COLO668 (cell line): Measurements from ENCODE around the gene ADAMTS14.

Experiments used
- DNase-seq: peaks from one replicate; lab custom pipeline; 2025; ENCODE audit not compliant: unreplicated experiment; lab: John Stamatoyannopoulos, UW

ADAMTS14 gene

DNA sequence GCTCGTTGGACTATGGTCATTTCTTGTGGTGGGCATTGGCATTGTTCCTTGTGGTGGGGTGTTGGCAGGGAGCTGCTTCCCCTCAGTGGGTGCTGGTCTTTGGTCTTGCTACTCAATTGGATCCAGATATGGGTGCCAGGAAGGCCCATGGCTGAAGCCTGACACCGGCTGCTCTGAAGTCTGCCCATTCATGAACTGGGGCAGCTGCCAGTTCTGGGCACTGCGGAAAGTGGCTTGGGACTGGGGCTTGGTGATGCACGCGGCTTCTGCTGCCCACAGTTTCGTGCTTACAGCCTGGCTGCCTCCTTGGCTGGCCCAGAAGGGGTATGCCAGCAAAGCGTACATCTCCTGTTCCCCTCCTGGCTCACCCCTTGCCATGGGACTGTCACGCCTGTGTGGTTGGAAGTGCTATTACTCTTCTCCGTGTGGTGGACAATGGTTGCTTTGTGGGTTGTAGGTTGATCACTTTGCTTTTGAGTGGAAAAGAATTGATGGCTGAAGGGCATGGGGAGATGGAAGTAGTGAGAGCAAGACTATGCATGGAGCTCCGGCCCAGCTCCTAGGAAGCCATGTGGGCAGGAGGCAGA is 54.7 kb downstream of the ADAMTS14 start:
- no peak for DNase-seq

DNA sequence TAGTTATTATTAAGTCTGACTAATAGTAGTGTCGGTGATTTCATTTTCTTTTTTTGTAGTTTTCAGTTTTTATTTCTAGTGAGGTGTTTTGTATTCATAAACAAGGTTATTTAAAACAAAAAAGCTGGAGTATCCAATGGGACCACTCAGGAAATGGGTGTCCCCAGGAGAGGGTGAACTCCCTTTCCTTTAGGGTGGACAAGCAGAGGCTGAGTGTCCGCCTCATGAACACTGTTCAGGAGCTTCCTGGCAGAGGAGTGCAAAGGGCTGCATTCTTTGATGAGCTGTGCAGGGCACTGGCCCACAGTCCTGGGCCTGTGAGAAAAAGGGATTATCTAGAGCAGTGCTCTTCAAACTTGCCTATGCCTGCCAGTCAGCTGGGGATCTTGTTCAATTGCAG is 56.0 kb downstream of the ADAMTS14 start:
- no peak for DNase-seq

DNA sequence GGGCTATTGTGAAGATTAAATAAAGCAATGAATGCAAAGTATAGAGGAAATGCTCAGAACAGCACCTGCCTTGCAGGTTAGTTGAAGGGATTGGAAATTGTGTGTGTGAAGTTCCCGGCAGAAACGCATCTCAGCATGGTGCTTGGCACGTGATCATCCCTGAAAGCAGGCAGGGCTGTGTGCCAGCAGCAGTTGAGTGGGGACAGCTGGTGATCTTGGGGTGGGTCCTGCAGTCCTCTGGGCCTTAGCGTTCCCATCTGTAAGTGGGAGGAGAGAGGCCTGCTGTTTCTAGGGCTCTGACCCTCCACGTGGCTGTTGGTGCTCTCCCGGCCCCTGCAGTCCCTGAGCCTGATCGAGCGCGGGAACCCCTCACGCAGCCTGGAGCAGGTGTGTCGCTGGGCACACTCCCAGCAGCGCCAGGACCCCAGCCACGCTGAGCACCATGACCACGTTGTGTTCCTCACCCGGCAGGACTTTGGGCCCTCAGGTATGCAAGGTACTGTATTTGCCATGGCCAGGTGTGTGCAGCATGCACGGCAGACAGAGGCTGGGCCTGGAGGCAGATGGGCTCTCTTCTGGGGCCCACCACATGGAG is 57.6 kb downstream of the ADAMTS14 start:
- peak; percentile 81 for DNase-seq

DNA sequence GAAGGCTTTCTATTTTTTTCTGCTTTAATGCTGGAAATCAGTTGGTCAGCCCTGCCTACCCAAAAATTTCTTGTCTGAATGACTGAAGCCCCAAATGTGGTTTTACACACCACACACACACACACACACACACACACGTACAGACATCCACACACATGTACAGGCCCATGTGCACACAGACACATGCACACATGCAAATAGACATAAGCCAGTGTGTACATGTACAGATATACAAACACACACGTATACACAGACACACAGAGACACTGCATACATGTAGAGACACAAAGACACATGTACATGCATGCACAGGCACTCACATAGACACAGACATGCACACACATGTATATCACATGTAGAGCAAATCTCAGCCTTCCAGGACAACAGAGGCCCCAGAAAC is 58.6 kb downstream of the ADAMTS14 start:
- DNase-seq: no peak

DNA sequence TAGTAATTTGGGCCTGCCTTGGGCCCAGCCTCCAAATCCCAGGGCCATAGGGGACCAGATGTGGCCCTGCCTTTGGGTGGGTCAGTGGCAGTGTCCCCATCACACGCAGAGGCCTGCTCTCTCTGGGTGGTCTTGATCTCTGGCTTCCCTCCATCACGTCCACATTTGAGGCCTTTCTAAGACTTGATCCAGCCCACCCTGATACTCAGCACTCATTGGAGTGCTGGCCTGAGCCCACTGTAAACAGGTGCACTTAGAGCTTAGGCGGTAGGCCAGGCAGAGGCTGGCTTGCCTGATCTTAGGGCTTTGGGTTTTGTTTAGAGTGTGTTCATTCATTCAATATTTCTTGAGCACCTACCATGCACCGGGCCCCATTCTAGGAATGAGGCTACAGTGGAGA is 60.3 kb downstream of the ADAMTS14 start:
- no peak for DNase-seq

DNA sequence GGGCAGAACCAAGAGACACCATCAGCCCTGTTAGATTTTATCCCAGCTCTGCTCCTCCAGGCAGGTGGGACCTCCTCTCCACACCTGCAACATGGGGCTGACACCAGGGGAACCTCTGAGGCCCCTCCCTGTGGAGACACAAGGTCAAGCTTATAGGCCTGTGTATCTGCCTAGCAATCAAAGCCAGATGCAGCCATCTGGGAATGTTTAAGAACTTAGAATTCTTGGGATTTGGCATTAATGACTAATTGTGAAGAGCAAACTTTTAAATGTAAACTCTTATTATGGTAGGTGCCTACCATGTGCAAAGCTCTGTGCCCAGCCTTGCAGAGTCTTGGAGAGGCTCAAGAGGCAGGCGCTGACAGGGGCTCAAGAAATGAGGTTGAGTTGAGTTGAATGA is 60.7 kb downstream of the ADAMTS14 start:
- no peak for DNase-seq

DNA sequence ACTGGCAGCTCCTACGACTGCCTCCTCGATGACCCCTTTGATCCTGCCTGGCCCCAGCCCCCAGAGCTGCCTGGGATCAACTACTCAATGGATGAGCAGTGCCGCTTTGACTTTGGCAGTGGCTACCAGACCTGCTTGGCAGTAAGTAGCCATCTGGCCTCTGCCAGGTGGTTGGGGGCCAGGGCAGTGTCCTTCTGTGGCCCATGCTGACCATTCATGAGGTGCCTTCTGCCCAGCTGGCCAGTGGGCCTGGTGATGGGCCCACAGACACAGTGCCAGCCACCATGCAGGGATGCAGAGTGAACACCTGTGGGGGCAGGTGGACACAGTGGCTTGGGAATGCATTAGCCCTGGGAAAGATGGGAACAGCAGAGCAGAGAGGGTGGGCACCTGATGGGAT is 62.9 kb downstream of the ADAMTS14 start:
- no peak for DNase-seq

DNA sequence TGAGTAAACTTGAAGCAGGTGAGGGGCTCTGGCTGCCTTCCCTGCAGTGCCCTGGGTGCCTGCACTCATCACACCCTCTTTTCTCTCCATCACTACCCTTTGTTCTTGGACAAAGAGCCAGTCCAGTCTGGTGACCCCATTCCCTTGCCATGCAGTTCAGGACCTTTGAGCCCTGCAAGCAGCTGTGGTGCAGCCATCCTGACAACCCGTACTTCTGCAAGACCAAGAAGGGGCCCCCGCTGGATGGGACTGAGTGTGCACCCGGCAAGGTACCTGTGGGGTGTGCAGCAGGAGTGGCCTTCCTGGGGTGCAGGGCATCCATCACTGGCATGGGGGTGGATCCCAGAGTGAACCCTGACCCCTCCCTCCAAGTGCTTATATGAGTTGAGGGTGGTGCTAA is 64.2 kb downstream of the ADAMTS14 start:
- no peak for DNase-seq

DNA sequence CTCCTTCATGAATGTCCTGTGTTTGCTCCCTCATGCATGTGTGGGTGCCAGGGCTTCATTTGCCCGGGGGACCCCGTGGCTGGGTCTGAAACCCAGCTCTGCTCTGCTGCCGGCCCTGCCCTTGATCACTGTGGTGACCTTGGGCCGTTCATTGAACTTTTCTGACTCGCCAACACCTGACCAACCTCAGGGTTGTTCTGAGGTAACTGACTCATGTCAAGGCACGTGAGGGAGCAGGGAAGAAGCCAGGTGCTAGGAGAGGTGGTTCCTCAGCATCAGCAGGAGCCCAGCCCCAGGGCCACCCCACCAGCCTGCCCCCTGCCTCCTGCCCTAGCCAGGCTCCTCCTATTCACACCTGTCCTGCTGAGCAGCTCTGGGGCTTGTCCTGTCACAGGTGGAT is 64.9 kb downstream of the ADAMTS14 start:
- DNase-seq: no peak

DNA sequence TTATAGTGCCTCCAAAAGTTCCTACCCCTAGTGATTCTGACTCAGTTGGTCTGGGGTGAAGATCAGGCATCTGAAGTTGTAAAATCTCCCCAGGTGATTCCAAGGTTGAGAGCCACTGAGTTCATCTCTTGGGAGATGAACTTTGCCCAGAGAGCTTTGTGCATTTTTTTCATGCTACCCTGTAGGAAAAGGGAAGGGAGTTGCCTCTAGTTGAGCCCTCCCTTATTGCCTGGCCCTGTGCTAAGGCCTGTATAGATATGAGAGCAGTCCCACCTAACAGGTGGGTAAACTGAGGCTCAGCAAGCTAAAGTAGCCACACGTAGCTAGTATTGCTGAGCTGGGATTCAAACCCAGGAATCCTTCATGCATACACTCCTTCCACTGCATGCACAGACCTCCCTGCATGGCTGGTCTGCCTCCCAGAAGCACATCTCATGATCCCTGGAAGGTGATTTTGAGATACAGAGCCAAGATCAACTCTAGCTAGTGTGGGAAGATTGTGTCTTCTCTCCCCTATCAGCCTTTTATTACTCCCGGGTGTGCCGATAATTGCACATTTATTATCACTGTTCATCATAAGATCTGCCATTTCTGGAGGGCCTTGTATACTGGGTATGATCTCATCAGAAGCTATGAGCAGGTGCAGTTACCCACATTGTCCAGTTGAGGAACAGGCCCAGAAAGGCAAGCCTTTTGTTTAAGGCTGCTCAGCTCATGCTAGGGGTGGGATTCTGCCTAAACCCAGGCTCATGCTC is 65.9 kb downstream of the ADAMTS14 start:
- no peak for DNase-seq

DNA sequence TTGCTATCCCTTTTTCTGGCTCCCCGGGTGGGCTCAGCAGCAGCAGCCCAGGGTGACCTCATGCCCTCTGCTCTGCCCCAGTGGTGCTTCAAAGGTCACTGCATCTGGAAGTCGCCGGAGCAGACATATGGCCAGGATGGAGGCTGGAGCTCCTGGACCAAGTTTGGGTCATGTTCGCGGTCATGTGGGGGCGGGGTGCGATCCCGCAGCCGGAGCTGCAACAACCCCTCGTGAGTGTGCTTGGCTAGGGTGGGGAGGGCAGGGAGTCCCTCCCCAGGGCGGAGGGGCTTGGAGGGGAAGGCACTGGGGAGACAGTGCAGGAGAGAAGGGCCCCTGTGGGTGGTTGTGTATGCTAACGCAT is 66.4 kb downstream of the ADAMTS14 start:
- no peak for DNase-seq

DNA sequence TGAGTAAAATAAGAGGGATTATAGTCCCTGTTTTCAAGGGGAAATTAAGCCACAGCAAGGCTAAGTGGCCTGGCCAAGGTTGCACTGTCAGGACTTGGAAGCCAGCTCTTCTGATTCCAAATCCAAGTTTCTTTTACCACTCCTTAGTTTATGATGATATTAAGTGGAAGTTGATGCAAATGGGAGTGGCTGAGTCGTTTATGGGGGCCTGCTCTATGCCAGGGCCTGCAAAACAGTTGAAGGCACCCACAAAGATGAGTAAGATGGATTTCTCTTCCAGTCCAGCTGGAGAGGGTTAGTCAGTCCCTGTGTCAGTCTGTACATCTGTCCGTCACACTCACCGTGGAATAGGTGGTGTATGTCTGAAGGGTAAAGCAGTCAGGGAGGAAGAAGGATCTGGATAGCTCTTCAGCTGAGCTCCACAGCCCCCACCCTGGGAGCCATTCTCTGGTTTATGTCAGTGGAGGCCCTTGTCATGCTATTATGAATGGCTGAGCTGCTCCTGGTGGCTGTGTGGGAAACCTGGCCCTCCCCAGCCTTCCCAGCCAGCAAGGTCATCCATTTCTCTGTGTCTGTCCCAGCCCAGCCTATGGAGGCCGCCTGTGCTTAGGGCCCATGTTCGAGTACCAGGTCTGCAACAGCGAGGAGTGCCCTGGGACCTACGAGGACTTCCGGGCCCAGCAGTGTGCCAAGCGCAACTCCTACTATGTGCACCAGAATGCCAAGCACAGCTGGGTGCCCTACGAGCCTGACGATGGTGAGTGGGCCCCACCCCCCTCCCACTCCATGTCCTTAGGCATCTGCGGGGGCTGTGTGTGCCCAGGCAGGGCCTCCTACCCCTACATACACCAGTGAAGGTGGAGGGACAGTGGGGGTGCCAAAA is 68.3 kb downstream of the ADAMTS14 start:
- no peak for DNase-seq

DNA sequence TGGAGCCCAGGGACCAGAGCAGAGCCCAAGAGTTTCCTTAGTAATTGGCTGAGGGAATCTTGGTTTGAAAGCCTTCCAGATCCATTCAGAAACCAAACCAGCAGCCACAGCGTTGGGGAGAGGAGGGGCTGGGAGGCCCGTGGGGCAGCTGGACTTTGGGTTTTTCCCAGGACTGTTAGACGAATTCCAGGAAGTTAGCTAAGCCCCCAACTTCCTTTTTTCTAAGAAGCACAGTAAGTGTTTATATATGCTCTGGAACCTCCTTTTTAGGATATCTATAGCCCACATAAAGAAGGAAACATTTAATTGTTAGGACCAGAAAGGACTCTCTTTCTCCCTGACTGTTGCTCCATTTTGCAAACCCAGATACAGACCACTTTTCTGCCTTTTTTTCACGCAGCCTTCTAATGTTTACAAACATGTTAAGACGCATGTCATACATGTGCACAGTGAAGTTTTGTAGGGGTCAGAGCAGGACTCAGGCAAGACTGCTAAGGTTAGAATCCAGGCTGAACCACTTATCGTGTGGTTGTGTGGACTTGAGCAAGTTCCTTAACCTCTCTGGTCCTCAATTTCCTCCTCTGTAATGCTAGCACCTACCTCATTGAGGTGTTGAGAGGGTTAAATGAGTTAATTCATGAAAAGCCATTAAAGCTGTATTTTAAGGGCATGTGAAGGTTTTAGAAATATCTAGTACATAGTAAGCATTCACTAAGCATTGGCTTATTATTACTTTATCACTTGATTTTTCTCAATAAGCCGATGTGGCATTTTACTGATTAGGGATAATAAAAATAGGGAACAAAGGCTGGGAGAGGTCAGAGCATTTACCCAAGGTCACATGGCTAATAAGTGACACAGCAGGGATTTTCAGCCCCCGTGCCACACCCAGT is 70.5 kb downstream of the ADAMTS14 start:
- DNase-seq: no peak

DNA sequence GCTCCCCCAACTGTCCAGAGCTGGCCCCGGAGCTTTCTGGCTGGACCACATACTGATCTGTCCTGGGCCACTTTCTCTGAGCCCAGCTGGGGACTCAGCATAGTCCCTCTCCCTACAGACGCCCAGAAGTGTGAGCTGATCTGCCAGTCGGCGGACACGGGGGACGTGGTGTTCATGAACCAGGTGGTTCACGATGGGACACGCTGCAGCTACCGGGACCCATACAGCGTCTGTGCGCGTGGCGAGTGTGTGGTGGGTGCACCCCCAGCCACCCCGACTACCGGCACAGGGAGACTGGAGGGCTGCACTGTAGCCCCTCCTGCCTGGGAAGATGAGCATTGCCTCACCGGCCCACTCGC is 71.1 kb downstream of the ADAMTS14 start:
- DNase-seq: no peak

DNA sequence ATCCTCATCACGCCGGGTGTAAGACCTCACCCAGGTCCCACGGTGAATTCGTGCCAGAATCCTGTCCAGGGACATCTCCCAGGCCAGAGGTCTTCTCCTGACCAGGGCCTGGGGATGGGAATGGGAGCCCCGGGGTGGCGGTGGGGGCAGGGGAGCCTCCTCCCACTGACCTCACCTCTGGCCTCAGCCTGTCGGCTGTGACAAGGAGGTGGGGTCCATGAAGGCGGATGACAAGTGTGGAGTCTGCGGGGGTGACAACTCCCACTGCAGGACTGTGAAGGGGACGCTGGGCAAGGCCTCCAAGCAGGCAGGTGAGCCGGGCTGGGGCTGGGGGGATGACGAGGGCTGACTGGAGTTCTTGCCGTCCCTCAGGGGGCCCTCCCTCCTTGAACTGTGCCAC is 71.6 kb downstream of the ADAMTS14 start:
- DNase-seq: no peak

DNA sequence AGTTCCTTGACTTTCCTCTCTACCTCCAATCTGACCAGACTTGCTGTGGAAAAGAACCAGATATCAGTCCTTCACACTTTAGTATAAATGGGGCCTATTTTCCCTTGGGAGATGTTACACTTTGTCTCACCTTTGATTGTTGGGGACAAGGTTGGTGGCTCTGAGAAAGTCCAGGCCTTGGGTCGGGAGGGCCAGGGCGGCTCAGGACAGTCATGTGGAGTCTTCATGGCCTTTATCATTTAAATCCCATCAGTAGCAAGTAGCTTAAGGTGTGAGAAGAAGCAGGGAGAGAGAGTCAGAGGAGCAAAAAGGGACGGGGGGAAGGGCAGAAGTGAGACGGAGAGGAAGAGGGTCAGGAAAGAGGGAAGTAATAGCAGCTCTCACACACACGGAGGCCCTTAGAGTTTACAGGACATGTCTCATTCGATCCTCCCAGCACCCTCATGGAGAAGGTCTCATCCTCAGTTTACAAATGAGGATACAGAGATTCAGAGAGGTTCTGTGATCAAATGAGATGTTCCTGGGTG is 72.4 kb downstream of the ADAMTS14 start:
- DNase-seq: no peak

DNA sequence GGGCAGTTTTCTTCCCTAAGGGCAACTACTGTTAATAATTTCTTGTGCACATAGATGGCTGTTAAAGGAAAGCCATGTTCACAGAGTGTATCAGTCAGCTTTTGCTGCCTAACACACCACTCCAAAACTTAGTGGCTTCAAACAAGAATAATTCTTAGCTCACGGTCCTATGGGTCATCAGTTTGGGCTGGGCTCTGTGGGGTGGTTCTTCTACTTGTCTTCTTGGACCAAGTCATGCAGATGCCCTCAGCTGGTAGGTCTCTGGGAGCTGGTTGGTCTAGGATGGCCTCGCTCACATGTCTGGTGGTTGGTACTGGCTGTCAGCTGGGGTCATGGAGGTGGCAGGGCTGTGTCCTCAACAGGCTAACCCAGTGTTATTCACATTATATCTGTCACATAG is 73.2 kb downstream of the ADAMTS14 start:
- no peak for DNase-seq

DNA sequence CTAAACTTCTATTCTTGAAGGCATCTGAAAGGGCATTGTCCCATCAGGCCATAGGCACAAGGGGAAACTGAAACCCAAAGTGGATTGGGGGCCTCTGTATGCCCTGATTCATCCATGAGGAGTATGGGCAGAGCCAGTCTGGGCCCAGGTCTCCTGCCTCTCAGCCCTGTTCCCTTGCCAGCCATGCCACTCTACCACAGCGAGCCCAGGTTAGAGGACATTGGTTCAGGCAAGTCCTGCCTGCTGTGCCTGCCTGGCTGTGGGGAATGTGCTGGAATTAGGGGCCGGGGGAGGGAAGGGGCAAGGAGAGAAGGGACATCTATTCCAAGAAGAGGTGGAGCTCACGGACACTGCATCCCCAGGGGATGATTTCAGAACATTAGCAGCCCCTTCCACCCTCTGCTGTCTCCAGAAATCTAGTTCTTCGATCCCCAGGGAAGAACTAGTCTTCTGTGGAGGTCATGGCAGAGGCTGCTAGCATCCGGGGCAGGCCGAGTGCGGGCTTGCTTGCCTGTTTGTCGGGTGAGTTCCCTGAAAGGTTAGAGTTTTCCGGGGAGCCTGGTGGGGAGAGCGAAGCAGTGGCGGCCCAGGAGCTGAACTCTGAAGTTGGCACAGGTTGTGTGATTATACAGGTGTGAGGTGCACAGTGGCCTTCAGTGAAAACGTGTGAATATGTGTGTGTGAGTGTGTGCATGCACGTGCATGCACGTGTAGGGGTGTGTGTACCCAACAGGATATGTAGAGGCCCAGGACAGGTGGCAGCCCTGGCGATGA is 75.1 kb downstream of the ADAMTS14 start:
- DNase-seq: no peak

DNA sequence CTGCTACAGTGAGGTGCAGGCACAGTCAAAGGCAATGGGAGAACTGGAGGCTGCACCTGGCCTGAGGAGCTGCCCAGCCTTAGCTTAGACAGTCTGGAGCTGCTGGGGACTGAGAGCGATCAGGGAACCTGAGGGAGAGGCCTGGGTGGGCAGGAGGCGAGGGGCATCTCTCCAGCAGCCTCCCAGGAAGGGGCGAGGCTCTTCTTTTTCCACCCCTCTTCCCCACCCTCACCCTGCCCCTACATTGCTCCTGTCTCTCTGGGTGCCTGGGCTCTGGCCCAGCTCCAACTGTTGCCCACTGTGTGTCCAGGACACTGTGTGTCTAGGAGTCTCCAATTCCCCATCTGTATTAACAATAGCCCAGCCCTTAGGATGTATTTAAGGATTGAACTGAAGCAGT is 76.0 kb downstream of the ADAMTS14 start:
- DNase-seq: no peak
